ENCODE results near the gene PHF19.

GRCh38 chr9:120863833-120864232, 13.2 kb downstream of the PHF19 start:
- no peak for TF ChIP-seq CTCF (IDR thresholded peaks at IDR 0.05)
- TF ChIP-seq POLR2A (IDR thresholded peaks at IDR 0.05), result no peak
- TF ChIP-seq EP300 (IDR thresholded peaks at IDR 0.05; ENCODE audit: low read depth), result no peak
- TF ChIP-seq POLR2AphosphoS5 (IDR thresholded peaks at IDR 0.05), result no peak
